ENCODE results near the gene ITGA4.

The ITGA4 gene

GRCh38 chr2:181457741-181458425 is 697 bp downstream of the ITGA4 start:
- in situ Hi-C loops (cut with MboI; ENCODE audit: low sequenced_read_pairs): loop anchor here (10.0 kb wide), 1 partner anchor 153 kb away; no protein-coding TSS in a partner anchor

- in situ Hi-C loops (cut with MboI; ENCODE audit: low sequenced_read_pairs): loop anchor here (10.0 kb wide), 1 partner anchor 154 kb away; no protein-coding TSS in a partner anchor
Observed at GRCh38 chr2:181458871-181459270, 1.7 kb downstream of the ITGA4 start.

GRCh38 chr2:181459621-181460021 is 2.4 kb downstream of the ITGA4 start:
- in situ Hi-C loops (cut with MboI; ENCODE audit: low sequenced_read_pairs): loop anchor here (10.0 kb wide), 2 partner anchors 155 to 345 kb away; no protein-coding TSS in a partner anchor

- in situ Hi-C loops (cut with MboI; ENCODE audit: low sequenced_read_pairs): loop anchor here (10.0 kb wide), 1 partner anchor 347 kb away; no protein-coding TSS in a partner anchor
Observed at GRCh38 chr2:181461056-181461997, 4.1 kb downstream of the ITGA4 start.

GRCh38 chr2:181462033-181462432 is 4.8 kb downstream of the ITGA4 start:
- in situ Hi-C loops (cut with MboI; ENCODE audit: low sequenced_read_pairs): loop anchor here (10.0 kb wide), 1 partner anchor 347 kb away; no protein-coding TSS in a partner anchor

- in situ Hi-C loops (cut with MboI; ENCODE audit: low sequenced_read_pairs): loop anchor here (10.0 kb wide), 1 partner anchor 349 kb away; no protein-coding TSS in a partner anchor
Observed at GRCh38 chr2:181463588-181463987, 6.4 kb downstream of the ITGA4 start.

- in situ Hi-C loops (cut with MboI; ENCODE audit: low sequenced_read_pairs): loop anchor here (10.0 kb wide), 1 partner anchor 350 kb away; no protein-coding TSS in a partner anchor
Observed at GRCh38 chr2:181464966-181465365, 7.8 kb downstream of the ITGA4 start.

GRCh38 chr2:181465676-181466375 is 8.6 kb downstream of the ITGA4 start:
- in situ Hi-C loops (cut with MboI; ENCODE audit: low sequenced_read_pairs): loop anchor here (10.0 kb wide), 1 partner anchor 351 kb away; no protein-coding TSS in a partner anchor

- in situ Hi-C loops (cut with MboI; ENCODE audit: low sequenced_read_pairs): loop anchor here (10.0 kb wide), 1 partner anchor 352 kb away; no protein-coding TSS in a partner anchor
Observed at GRCh38 chr2:181466661-181467576, 9.7 kb downstream of the ITGA4 start.

GRCh38 chr2:181467966-181468707 is 11.0 kb downstream of the ITGA4 start:
- in situ Hi-C loops (cut with MboI; ENCODE audit: low sequenced_read_pairs): loop anchor here (10.0 kb wide), 1 partner anchor 353 kb away; no protein-coding TSS in a partner anchor

- in situ Hi-C loops (cut with MboI; ENCODE audit: low sequenced_read_pairs): loop anchor here (10.0 kb wide), 1 partner anchor 354 kb away; no protein-coding TSS in a partner anchor
Observed at GRCh38 chr2:181468811-181469210, 11.6 kb downstream of the ITGA4 start.

GRCh38 chr2:181471226-181471625 is 14.0 kb downstream of the ITGA4 start:
- in situ Hi-C loops (cut with MboI; ENCODE audit: low sequenced_read_pairs): no loop called here

GRCh38 chr2:181471783-181472182 is 14.6 kb downstream of the ITGA4 start:
- in situ Hi-C loops (cut with MboI; ENCODE audit: low sequenced_read_pairs): no loop called here

GRCh38 chr2:181472990-181473389 is 15.8 kb downstream of the ITGA4 start:
- in situ Hi-C loops (cut with MboI; ENCODE audit: low sequenced_read_pairs): no loop called here

GRCh38 chr2:181474222-181474881 is 17.2 kb downstream of the ITGA4 start:
- in situ Hi-C loops (cut with MboI; ENCODE audit: low sequenced_read_pairs): no loop called here

- in situ Hi-C loops (cut with MboI; ENCODE audit: low sequenced_read_pairs): no loop called here
Observed at GRCh38 chr2:181483211-181483610, 26.0 kb downstream of the ITGA4 start.

- in situ Hi-C loops (cut with MboI; ENCODE audit: low sequenced_read_pairs): no loop called here
Observed at GRCh38 chr2:181483876-181484275, 26.7 kb downstream of the ITGA4 start.
